A673 (cell line): ENCODE results near the gene ERCC6. TPM values are rescaled to one million over a fixed set of nuclear protein-coding genes. Genes with fewer than 3 reads are reported as not detected.

Experiments
- BruUV-seq: library from RNA; stranded (reverse); fragments of 400-500 nt; replicated peaks from 2 replicates; lab custom pipeline; 2021; lab: Mats Ljungman, UMichigan
- CTCF ChIA-PET: fragments of 300-600 bp; sonication (Branson Sonifier 250); formaldehyde crosslinking; loops from one replicate; lab custom pipeline; 2022; ENCODE audit warnings: antibody characterized with exemption; lab: Charles Lee
- POLR2A ChIA-PET: fragments of 300-600 bp; sonication (Branson Sonifier 250); formaldehyde crosslinking; loops from one replicate; lab custom pipeline; 2022; ENCODE audit warnings: antibody characterized with exemption; ENCODE audit not compliant: low non-redundant PET; lab: Charles Lee
- DNase-seq: peaks from one replicate; pipeline ENCODE4 v3.0.0-alpha.2; 2015; ENCODE audit warnings: low spot score
- H3K27ac ChIP-seq: fragments of 200-600 bp; sonication (generic); 2 replicates; pipeline ENCODE4 v1.5.1; 2016; ENCODE audit warnings: mixed run types, low read depth, mild to moderate bottlenecking, mixed read lengths, antibody characterized with exemption, low read length; ENCODE audit not compliant: poor library complexity, severe bottlenecking
- H3K27me3 ChIP-seq: fragments of 200-600 bp; sonication (generic); replicated peaks from 2 replicates; pipeline ENCODE4 v1.6.1; 2017; ENCODE audit warnings: mixed run types, low read depth, mild to moderate bottlenecking, mixed read lengths, antibody characterized with exemption, low read length; ENCODE audit not compliant: insufficient read depth, poor library complexity
- H3K36me3 ChIP-seq: fragments of 200-600 bp; sonication (generic); 2 replicates; pipeline ENCODE4 v1.6.1; 2016; ENCODE audit warnings: mixed run types, mild to moderate bottlenecking, mixed read lengths, antibody characterized with exemption, low read length; ENCODE audit not compliant: insufficient read depth, poor library complexity, severe bottlenecking
- H3K4me1 ChIP-seq: fragments of 200-600 bp; sonication (generic); 2 replicates; pipeline ENCODE4 v1.6.1; 2017; ENCODE audit warnings: mixed run types, mild to moderate bottlenecking, mixed read lengths, antibody characterized with exemption, low read length; ENCODE audit not compliant: insufficient read depth, poor library complexity, severe bottlenecking
- H3K4me3 ChIP-seq: fragments of 200-600 bp; sonication (generic); 2 replicates; pipeline ENCODE4 v1.5.1; 2016; ENCODE audit warnings: low read depth, mixed run types, mild to moderate bottlenecking, mixed read lengths, low read length; ENCODE audit not compliant: poor library complexity, severe bottlenecking
- H3K9me3 ChIP-seq: fragments of 200-600 bp; sonication (generic); 2 replicates; pipeline ENCODE4 v1.6.1; 2016; ENCODE audit warnings: mixed run types, low read depth, mild to moderate bottlenecking, mixed read lengths, antibody characterized with exemption, low read length; ENCODE audit not compliant: poor library complexity, severe bottlenecking
- CTCF ChIP-seq: fragments of 300-800, 200-600 bp; sonication (generic); conservative IDR thresholded peaks from 2 replicates; pipeline ENCODE4 v1.5.1; 2017; ENCODE audit warnings: low read depth, mild to moderate bottlenecking, antibody characterized with exemption, low read length, moderate library complexity, mixed read lengths
- EZH2 ChIP-seq: fragments of 200-600 bp; sonication (generic); IDR thresholded peaks from 2 replicates; pipeline ENCODE4 v1.6.1; 2017; ENCODE audit warnings: borderline replicate concordance, low read depth, mild to moderate bottlenecking, mixed read lengths, antibody characterized with exemption, low read length; ENCODE audit not compliant: poor library complexity, severe bottlenecking
- intact Hi-C: fragments of 100-400 bp; cut with micrococcal nuclease; formaldehyde crosslinking; loops from one replicate; pipeline ENCODE4 v1.10.0; 2022; ENCODE audit not compliant: unreplicated experiment
- total RNA-seq: library from RNA; stranded (reverse); gene quantifications from 2 replicates; pipeline ENCODE4 v1.2.3, GENCODE V29; 2021

ERCC6 gene
- total RNA-seq, 1 experiment from 2014 or later: 11.0 TPM

DNA sequence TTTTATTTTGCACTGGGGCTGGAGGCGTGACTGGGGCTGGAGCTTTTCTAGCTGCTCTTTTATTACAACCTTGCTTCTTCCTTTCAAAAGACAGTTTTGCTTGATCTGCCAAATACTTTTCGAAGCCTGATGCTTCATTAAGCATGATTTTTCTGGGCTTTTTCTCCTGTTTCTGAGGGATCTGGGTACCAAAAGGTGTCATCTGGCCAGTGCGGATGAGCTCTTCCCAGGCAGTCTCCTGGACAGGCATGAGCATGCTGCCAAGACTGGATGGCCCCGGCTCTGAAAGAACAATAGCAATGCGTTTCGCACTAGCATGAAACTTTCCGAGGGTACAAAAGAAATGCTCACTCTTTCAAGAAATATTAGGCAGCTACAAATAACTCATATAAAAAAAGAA, 14.4 kb downstream of the ERCC6 start:
- DNase-seq: no peak
- intact Hi-C loops: loop anchor here (5.0 kb wide), 1 partner anchor 1162 kb away; no protein-coding TSS in a partner anchor
- ChIA-PET CTCF (no interaction called here), POLR2A (no interaction called here)
- H3K27me3 ChIP-seq: no peaks in the 10 kb centered on the region
- no peaks in the 10 kb centered on the region for H3K36me3 ChIP-seq
- H3K4me3 ChIP-seq: no peak overlapping the region
- H3K9me3 ChIP-seq: no peaks in the 10 kb centered on the region
- TF ChIP-seq EZH2: no peak
- TF ChIP-seq CTCF: no peak
- no peak overlapping the region for H3K27ac ChIP-seq
- BruUV-seq: no TSS peak
- no peaks in the 10 kb centered on the region for H3K4me1 ChIP-seq

- no peaks in the 10 kb centered on the region for H3K4me1 ChIP-seq
- intact Hi-C loops: loop anchor here (5.0 kb wide), 1 partner anchor 1161 kb away; no protein-coding TSS in a partner anchor
- H3K36me3 ChIP-seq: no peaks in the 10 kb centered on the region
- BruUV-seq: no TSS peak
- no peak for TF ChIP-seq CTCF
- no peak for TF ChIP-seq EZH2
- no peaks in the 10 kb centered on the region for H3K27me3 ChIP-seq
- H3K9me3 ChIP-seq: no peaks in the 10 kb centered on the region
- H3K27ac ChIP-seq: no peak overlapping the region
- no peak for DNase-seq
- CTCF ChIA-PET: interaction anchor here (0.7 kb wide), 1 partner anchor 116 kb away, joined by 3 read pairs; no protein-coding TSS in a partner anchor
- POLR2A ChIA-PET: no interaction called here
- no peak overlapping the region for H3K4me3 ChIP-seq
These were observed 15.6 kb downstream of the ERCC6 start for GRCh38 chr10:49523301-49523700.

GRCh38 chr10:49521062-49521461, 17.9 kb downstream of the ERCC6 start:
- H3K9me3 ChIP-seq: no peaks in the 10 kb centered on the region
- TF ChIP-seq CTCF (no peak), EZH2 (no peak)

More at GRCh38 chr10:49521062-49521461, 17.9 kb downstream of the ERCC6 start:
- POLR2A ChIA-PET: no interaction called here
- H3K4me1 ChIP-seq: no peaks in the 10 kb centered on the region
- H3K27ac ChIP-seq: no peak overlapping the region
- no peak overlapping the region for H3K4me3 ChIP-seq
- CTCF ChIA-PET: no interaction called here
- H3K36me3 ChIP-seq: no peaks in the 10 kb centered on the region
- intact Hi-C loops: loop anchor here (5.0 kb wide), 1 partner anchor 1159 kb away; no protein-coding TSS in a partner anchor
- no peaks in the 10 kb centered on the region for H3K27me3 ChIP-seq
- no TSS peak for BruUV-seq
- DNase-seq: no peak
